SU-DHL-6 (cell line): ENCODE data around the gene ATP9A.

Source experiments
- EZH2phosphoT487 ChIP-seq: fragments of 200-600 bp; sonication (generic), shearing (Covaris generic); conservative IDR thresholded peaks from 2 replicates; pipeline ENCODE4 v1.6.1; 2018; ENCODE audit warnings: mild to moderate bottlenecking, antibody characterized with exemption, low read length, moderate library complexity, mixed read lengths
- TF ChIP-seq, protein P1 (sequence below): fragments of 200-600 bp; sonication (generic); IDR thresholded peaks from one replicate; pipeline ENCODE4 v1.5.1; 2017; ENCODE audit warnings: antibody characterized with exemption, mild to moderate bottlenecking, low read length, moderate library complexity; ENCODE audit not compliant: insufficient read depth, poor library complexity, severe bottlenecking

DNA sequence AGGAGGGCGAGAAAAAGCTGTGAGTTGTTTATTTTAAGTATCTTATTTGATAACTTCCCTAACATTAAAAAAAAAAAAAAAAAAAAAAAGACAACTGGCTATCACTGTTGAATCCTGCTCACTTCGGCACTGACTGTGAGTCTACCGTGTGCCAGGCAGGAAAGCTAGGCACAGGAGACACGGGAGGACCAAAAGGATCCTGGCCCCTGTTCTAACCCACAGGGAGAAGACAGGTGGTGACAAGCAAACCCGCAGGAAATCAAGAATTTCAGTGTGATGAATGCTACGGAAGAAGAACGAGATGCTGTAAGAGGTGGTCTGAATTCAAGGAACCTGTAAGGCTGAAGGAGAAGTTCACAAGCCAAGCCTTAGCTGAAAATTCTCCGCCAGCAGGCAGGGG, 130.9 kb downstream of the ATP9A start:
- TF ChIP-seq, protein P1, sequence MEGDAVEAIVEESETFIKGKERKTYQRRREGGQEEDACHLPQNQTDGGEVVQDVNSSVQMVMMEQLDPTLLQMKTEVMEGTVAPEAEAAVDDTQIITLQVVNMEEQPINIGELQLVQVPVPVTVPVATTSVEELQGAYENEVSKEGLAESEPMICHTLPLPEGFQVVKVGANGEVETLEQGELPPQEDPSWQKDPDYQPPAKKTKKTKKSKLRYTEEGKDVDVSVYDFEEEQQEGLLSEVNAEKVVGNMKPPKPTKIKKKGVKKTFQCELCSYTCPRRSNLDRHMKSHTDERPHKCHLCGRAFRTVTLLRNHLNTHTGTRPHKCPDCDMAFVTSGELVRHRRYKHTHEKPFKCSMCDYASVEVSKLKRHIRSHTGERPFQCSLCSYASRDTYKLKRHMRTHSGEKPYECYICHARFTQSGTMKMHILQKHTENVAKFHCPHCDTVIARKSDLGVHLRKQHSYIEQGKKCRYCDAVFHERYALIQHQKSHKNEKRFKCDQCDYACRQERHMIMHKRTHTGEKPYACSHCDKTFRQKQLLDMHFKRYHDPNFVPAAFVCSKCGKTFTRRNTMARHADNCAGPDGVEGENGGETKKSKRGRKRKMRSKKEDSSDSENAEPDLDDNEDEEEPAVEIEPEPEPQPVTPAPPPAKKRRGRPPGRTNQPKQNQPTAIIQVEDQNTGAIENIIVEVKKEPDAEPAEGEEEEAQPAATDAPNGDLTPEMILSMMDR = no peak
- no peak for TF ChIP-seq EZH2phosphoT487
